D721Med (cell line): ENCODE results near the gene HSD17B8.

Source experiments
- DNase-seq: peaks from one replicate; pipeline ENCODE4 v3.0.0; 2011; ENCODE audit warnings: low spot score; ENCODE audit not compliant: insufficient read length
- FAIRE-seq: peaks from 2 replicates; lab custom pipeline; 2011; peaks lifted over from hg19 to GRCh38; lab: Jason Lieb, UNC
- TF ChIP-seq, protein P1 (sequence below): IDR thresholded peaks from 2 replicates; pipeline ENCODE4 v1.5.1; 2012; ENCODE audit warnings: mild to moderate bottlenecking, control low read depth; ENCODE audit not compliant: insufficient read depth; ENCODE audit errors: missing control alignments

The HSD17B8 gene

GRCh38 chr6:33203443-33204164, 851 bp upstream of the HSD17B8 start:
- FAIRE-seq (no peak), DNase-seq (no peak)
- TF ChIP-seq, protein P1, sequence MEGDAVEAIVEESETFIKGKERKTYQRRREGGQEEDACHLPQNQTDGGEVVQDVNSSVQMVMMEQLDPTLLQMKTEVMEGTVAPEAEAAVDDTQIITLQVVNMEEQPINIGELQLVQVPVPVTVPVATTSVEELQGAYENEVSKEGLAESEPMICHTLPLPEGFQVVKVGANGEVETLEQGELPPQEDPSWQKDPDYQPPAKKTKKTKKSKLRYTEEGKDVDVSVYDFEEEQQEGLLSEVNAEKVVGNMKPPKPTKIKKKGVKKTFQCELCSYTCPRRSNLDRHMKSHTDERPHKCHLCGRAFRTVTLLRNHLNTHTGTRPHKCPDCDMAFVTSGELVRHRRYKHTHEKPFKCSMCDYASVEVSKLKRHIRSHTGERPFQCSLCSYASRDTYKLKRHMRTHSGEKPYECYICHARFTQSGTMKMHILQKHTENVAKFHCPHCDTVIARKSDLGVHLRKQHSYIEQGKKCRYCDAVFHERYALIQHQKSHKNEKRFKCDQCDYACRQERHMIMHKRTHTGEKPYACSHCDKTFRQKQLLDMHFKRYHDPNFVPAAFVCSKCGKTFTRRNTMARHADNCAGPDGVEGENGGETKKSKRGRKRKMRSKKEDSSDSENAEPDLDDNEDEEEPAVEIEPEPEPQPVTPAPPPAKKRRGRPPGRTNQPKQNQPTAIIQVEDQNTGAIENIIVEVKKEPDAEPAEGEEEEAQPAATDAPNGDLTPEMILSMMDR: no peak

DNA sequence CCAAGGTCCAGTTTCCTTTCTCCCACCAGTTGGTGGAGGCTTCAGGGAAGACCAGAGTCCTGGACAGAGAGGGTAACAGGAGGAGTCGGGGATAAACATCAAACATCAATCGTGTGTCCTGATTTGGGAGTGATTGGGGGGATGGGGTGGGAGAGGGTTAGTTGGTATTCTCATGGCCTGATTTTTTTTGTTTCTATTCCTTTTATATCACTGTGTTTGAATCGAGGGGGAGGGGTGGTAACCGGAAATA, 365 bp upstream of the HSD17B8 start:
- TF ChIP-seq, protein P1: no peak
- FAIRE-seq: no peak
- DNase-seq: no peak

DNA sequence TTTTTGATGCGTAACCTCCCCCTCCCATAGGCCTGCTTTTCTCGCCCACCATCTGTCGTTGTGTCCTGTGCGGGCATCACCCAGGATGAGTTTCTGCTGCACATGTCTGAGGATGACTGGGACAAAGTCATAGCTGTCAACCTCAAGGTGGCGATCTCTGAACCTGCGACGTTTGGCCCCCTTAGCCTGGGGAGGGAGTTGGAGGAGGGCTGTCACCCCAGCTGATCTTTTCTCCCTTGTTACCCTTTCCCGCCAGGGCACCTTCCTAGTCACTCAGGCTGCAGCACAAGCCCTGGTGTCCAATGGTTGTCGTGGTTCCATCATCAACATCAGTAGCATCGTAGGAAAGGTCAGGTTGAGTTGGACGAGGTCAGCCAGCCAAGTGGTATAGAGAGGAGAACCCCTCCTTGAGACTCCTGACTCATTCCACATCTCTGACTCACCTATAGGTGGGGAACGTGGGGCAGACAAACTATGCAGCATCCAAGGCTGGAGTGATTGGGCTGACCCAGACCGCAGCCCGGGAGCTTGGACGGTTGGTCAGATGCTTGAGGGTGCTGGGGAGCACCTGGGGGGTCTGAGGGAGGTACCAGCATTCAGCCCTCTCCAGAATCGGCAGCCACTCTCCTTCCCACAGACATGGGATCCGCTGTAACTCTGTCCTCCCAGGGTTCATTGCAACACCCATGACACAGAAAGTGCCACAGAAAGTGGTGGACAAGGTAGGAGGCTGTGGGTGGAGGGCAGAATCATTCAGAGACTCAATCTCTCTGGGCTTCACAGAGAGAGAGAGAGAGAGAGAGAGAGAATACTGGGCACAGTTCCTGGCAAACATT, 954 bp downstream of the HSD17B8 start:
- no peak for DNase-seq
- TF ChIP-seq, protein P1: no peak
- no peak for FAIRE-seq

DNA sequence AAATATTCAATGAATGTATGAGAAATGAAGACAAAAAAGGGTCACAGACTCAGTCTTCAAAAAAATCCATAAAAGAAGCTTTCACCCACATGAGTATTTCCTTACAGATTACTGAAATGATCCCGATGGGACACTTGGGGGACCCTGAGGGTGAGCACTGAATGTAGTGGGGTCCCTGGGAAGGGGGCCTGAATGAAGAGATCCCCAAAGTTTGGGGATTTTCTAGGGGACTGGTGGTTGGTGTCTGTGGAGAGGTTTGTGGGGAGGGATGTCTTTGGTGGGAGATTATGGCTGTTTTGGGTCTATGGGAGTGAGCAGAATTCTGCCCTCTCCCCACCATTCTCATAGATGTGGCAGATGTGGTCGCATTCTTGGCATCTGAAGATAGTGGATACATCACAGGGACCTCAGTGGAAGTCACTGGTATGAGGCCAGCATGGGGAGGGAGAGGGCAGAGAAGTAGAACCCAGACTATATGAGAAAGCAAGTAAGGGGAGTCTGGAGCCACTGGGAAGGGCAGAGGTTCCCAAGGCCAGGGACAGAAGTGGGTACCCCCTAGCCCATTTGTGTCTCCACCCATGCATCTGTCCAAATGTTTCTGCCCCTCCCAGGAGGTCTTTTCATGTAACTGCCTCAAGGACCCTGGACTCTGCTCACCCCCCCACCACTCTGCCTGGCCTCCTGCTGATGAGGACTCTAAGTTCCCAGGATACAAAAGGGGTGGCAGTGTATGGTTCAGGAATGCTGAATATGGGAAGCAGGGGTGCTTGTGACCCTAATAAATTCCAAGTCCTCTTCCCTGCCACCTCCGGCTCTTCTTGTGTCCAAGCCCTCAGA, 1.8 kb downstream of the HSD17B8 start:
- TF ChIP-seq, protein P1: no peak
- FAIRE-seq (no peak), DNase-seq (no peak)

DNA sequence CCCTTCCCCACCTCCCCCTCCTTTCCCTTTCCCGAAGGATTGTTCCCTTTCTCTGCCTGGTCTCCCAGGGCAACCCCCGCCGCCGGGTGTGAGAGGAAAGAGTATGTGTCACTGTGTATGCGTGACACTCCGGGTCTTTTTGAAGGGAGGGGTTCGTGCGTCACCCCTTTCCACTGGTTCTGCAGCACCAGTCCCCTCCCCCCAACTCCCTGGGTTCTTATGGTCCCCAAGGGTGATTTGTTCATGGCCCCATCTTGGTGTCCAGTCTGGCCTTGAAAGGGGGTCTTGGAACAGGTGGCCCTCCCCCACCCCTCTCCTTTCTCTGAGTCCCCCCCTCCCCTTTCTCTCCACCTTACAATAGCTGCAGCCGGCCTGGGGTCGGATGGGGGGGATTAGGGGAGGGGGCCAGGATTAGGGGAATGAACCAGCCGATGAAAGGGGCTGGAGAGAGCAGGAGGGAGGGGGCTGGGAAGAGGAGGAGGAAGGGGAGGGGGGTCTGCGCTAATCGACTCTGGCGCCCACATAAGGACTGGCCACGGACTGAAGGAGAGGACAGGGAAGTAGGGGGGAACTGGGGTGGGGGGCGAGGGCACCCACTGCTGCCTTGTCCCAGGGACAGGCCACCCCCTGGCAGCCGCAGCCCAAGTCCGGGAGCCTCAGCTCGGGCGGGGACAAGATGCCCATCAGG, 2.6 kb downstream of the HSD17B8 start:
- FAIRE-seq (no peak), DNase-seq (no peak)
- TF ChIP-seq, protein P1: no peak

GRCh38 chr6:33207552-33208090, 3.2 kb downstream of the HSD17B8 start:
- TF ChIP-seq, protein P1: no peak
- DNase-seq (no peak), FAIRE-seq (no peak)
